HCT116 (cell line): ENCODE measurements around the gene PHOSPHO2. TPM values are rescaled to one million over a fixed set of nuclear protein-coding genes. Genes with fewer than 3 reads are reported as not detected.

Experiments used
- ATAC-seq: fragments of 200-7000 bp; cut with Tn5 transposase; 2 replicates; pipeline ENCODE4 v1.9.1; 2020; ENCODE audit warnings: mild to moderate bottlenecking, moderate library complexity
- BruUV-seq: library from RNA; stranded (reverse); fragments of 400-500 nt; replicated peaks from 2 replicates; lab custom pipeline; 2021; lab: Mats Ljungman, UMichigan
- CTCF ChIA-PET: fragments of 300-600 bp; sonication (Branson Sonifier 250); formaldehyde crosslinking; loops from one replicate; lab custom pipeline; 2021; ENCODE audit warnings: antibody characterized with exemption; lab: Charles Lee
- POLR2A ChIA-PET: fragments of 300-600, 350-600 bp; sonication (Branson Sonifier 250); formaldehyde crosslinking; loops from one replicate; lab custom pipeline; 2021; ENCODE audit warnings: antibody characterized with exemption; lab: Charles Lee
- RAD21 ChIA-PET, 2 experiments: fragments of 300-600 bp; sonication (Branson Sonifier 250); formaldehyde crosslinking; loops; one replicate each; lab custom pipeline; 2023; ENCODE audit warnings: low total read pairs in 2 of 2; ENCODE audit not compliant: uncharacterized antibody in 2 of 2, unreplicated experiment in 2 of 2, low non-redundant PET in 1 of 2; lab: Charles Lee
- DNase-seq: peaks from one replicate; pipeline ENCODE4 v3.0.0-alpha.2; 2010; ENCODE audit warnings: low read depth, low spot score
- H2AFZ ChIP-seq: fragments of 200-600 bp; shearing (Covaris generic), sonication (generic); 2 replicates; pipeline ENCODE4 v1.6.1; 2017; ENCODE audit warnings: low read depth, mixed run types, mixed read lengths, antibody characterized with exemption, low read length; ENCODE audit not compliant: poor library complexity, severe bottlenecking
- H3K27ac ChIP-seq: 2 replicates; pipeline ENCODE4 v1.5.1; 2012; ENCODE audit warnings: low read depth, low read length
- H3K27me3 ChIP-seq: fragments of 200-600 bp; sonication (generic); 2 replicates; pipeline ENCODE4 v1.6.1; 2016; ENCODE audit warnings: mixed run types, low read length, mixed read lengths; ENCODE audit not compliant: insufficient read depth
- H3K36me3 ChIP-seq, 2 experiments: fragments of 200-500 bp in 1 of 2; fragments of 200-600 bp in 1 of 2; sonication (Bioruptor generic) in 1 of 2; sonication (generic) in 1 of 2; 2 replicates each; pipeline versions ENCODE4 v1.5.1 to v1.6.1; 2014 to 2016; ENCODE audit warnings: low read length in 2 of 2, inconsistent platforms in 1 of 2, mixed read lengths in 1 of 2, mixed run types in 1 of 2; ENCODE audit not compliant: insufficient read depth in 2 of 2, control insufficient read depth in 1 of 2
- H3K4me1 ChIP-seq, 2 experiments: fragments of 200-600 bp in 1 of 2; sonication (generic) in 1 of 2; 2 replicates each; pipeline versions ENCODE4 v1.5.1 to v1.6.1; 2012 to 2017; ENCODE audit warnings: low read length in 2 of 2, inconsistent platforms in 1 of 2, mild to moderate bottlenecking in 1 of 2, mixed read lengths in 1 of 2, mixed run types in 1 of 2, moderate library complexity in 1 of 2; ENCODE audit not compliant: insufficient read depth in 2 of 2, control insufficient read depth in 1 of 2
- H3K4me2 ChIP-seq: fragments of 200-600 bp; sonication (generic); 2 replicates; pipeline ENCODE4 v1.6.1; 2017; ENCODE audit warnings: mixed run types, low read length, mixed read lengths
- H3K4me3 ChIP-seq, 2 experiments: fragments of 200-600 bp in 1 of 2; sonication (generic) in 1 of 2; replicated peaks in 1 of 2; 2 replicates each; pipeline ENCODE4 v1.5.1; 2011 to 2016; ENCODE audit warnings: low read length in 2 of 2, control low read depth in 1 of 2, low read depth in 1 of 2, mild to moderate bottlenecking in 1 of 2, mixed read lengths in 1 of 2, mixed run types in 1 of 2
- H3K79me2 ChIP-seq: fragments of 200-600 bp; sonication (generic); 2 replicates; pipeline ENCODE4 v1.6.1; 2017; ENCODE audit warnings: mild to moderate bottlenecking, mixed run types, low read length, moderate library complexity, mixed read lengths; ENCODE audit not compliant: insufficient read depth
- H3K9ac ChIP-seq: fragments of 200-600 bp; sonication (generic); 2 replicates; pipeline ENCODE4 v1.6.1; 2016; ENCODE audit warnings: low read length, mixed read lengths
- H3K9me2 ChIP-seq: fragments of 200-600 bp; sonication (generic), shearing (Covaris generic); 2 replicates; pipeline ENCODE4 v1.6.1; 2017; ENCODE audit warnings: mixed run types, mild to moderate bottlenecking, moderate library complexity; ENCODE audit not compliant: insufficient read depth
- H3K9me3 ChIP-seq, 2 experiments: fragments of 200-500 bp in 1 of 2; fragments of 200-600 bp in 1 of 2; sonication (Bioruptor generic) in 1 of 2; sonication (generic) in 1 of 2; 2 replicates each; pipeline ENCODE4 v1.6.1; 2014 to 2017; ENCODE audit warnings: low read length in 2 of 2, mixed read lengths in 2 of 2, inconsistent platforms in 1 of 2, low read depth in 1 of 2, mild to moderate bottlenecking in 1 of 2, mixed run types in 1 of 2, moderate library complexity in 1 of 2; ENCODE audit not compliant: control insufficient read depth in 1 of 2, insufficient read depth in 1 of 2
- H4K20me1 ChIP-seq: fragments of 200-600 bp; sonication (generic), shearing (Covaris generic); 2 replicates; pipeline ENCODE4 v1.6.1; 2017; ENCODE audit warnings: mixed run types, mild to moderate bottlenecking, moderate library complexity; ENCODE audit not compliant: insufficient read depth
- EZH2 ChIP-seq: fragments of 200-600 bp; sonication (generic); IDR thresholded peaks from 2 replicates; pipeline ENCODE4 v1.6.1; 2017; ENCODE audit warnings: antibody characterized with exemption, mixed run types
- FOSL1 ChIP-seq: IDR thresholded peaks from 2 replicates; pipeline ENCODE4 v1.6.1; 2012; ENCODE audit warnings: low read depth
- POLR2A ChIP-seq: IDR thresholded peaks from 2 replicates; pipeline ENCODE4 v1.7.0; 2011; ENCODE audit warnings: borderline replicate concordance; ENCODE audit not compliant: insufficient read depth, insufficient read length; ENCODE audit errors: extremely low read depth
- POLR2AphosphoS5 ChIP-seq: IDR thresholded peaks from 2 replicates; pipeline ENCODE4 v1.6.1; 2011; ENCODE audit warnings: mild to moderate bottlenecking, low read depth, low read length, moderate library complexity
- SRF ChIP-seq: IDR thresholded peaks from 2 replicates; pipeline ENCODE4 v1.6.1; 2012; ENCODE audit warnings: low read depth
- ZFX ChIP-seq: fragments of 450-650 bp; IDR thresholded peaks from 2 replicates; pipeline ENCODE4 v1.6.1; 2017
- ZNF274 ChIP-seq: fragments of 200-500 bp; sonication (Bioruptor generic); IDR thresholded peaks from 2 replicates; pipeline ENCODE4 v1.6.1; 2014; ENCODE audit warnings: mild to moderate bottlenecking, low read depth, low read length, inconsistent platforms
- intact Hi-C: fragments of 100-400 bp; cut with micrococcal nuclease; formaldehyde crosslinking; loops from 2 replicates; pipeline ENCODE4 v1.10.0; 2022
- total RNA-seq: library from RNA; stranded (reverse); gene quantifications from one replicate; pipeline ENCODE4 v1.2.1, GENCODE V29; 2021; ENCODE audit not compliant: unreplicated experiment
- TF ChIP-seq, protein P1 (sequence below): IDR thresholded peaks from 2 replicates; pipeline ENCODE4 v1.6.1; 2012

Gene PHOSPHO2
- total RNA-seq, 1 experiment from 2014 or later: 2.8 TPM

DNA sequence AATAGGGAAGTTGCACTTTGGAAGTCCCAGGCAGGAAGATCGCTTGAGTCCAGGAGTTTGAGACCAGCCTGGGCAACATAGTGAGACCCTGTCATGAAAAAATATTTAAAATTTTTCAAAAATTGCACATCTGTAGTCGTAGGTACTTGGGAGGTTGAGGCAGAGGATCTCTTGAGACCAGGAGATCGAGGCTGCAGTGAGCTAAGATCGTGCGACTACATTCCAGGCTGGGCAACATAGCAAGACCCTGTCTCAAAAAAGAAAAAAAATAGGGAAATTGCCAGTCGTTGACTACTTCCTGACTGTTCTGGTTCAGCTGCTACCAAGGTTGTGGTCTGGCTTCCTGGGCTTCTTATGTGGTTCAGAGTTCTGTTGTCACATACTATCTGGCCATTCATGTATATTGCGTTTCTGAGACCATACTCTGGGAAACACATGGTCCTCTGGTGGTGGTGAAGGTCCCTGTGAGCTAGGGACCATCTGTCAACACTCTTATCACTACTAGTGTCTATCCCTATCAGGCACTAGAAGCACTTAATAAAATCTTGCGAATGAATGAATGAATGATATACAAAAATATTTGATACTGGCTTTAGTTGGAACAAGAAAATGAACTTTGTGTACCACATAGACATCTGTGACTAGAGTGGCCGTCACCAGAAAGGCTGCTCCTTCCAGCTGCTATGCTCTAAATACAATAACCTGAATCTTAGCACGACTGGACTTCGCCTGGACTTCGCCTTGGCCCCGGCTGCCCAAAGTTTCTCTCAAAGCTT is 38.5 kb downstream of the PHOSPHO2 start:
- H3K27me3 ChIP-seq: no peaks in the 10 kb centered on the region
- DNase-seq: no peak
- TF ChIP-seq EZH2 (no peak), POLR2A (no peak), SRF (no peak), ZNF274 (no peak)
- TF ChIP-seq, protein P1, sequence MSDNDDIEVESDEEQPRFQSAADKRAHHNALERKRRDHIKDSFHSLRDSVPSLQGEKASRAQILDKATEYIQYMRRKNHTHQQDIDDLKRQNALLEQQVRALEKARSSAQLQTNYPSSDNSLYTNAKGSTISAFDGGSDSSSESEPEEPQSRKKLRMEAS: no peak
- ChIA-PET CTCF (no interaction called here), POLR2A (no interaction called here), RAD21 (no interaction called here)
- peak overlapping the region; percentile 92 for H3K4me2 ChIP-seq
- peak overlapping the region; percentile 72 for H3K27ac ChIP-seq
- no peaks in the 10 kb centered on the region for H4K20me1 ChIP-seq
- peaks cover 6 to 30% of the 10 kb centered on the region in 2 experiments; a peak in 3 of 4 replicates for H3K4me1 ChIP-seq
- H3K9me2 ChIP-seq: no peaks in the 10 kb centered on the region
- peaks cover 33% of the 10 kb centered on the region for H3K79me2 ChIP-seq
- H2AFZ ChIP-seq: peak overlapping the region; percentile 52
- peak overlapping the region; percentile 73 for H3K9ac ChIP-seq
- peaks cover 0 to 10% of the 10 kb centered on the region in 2 experiments; a peak in 1 of 4 replicates for H3K36me3 ChIP-seq
- intact Hi-C loops: no loop called here
- peak overlapping the region; percentile 68 to 69 for H3K4me3 ChIP-seq
- no peak for ATAC-seq
- H3K9me3 ChIP-seq: no peaks in the 10 kb centered on the region
- no TSS peak for BruUV-seq

DNA sequence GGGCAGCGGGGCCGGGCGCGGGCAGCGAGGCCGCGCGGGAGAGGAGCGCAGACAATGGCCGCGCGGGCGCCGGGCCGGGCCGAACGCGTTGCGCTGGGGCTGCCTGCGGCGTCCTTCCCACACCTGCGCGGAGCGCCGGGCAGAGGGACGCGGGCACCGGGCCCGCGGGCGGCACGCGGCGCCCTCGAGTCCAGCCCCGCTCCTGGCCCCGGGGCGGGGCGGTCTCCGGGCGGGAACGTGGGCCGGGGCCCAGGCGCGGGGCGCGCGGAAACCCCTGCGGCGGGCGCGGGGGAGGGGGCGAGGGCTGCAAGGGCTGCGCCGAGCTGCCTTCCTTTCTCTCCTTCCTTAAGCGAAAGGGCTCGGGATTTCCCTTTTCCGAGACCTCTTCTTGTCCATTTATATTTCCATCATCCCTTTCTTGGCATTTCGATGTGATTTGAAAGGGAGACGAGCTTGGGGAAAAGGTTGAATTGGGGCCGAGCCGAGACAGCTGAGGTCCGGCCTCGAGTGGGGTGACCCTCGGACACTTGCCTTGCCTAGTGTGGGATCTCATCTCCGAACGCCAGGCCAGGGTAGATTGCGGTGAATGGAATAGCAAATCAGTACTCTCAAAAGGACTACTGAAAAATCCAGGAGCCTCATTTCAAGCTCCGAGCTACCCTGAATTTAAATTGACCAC is 40.0 kb downstream of the PHOSPHO2 start:
- POLR2A ChIA-PET: no interaction called here
- H3K27me3 ChIP-seq: no peaks in the 10 kb centered on the region
- peak overlapping the region; percentile 83 for H3K9ac ChIP-seq

More for the DNA sequence above, 40.0 kb downstream of the PHOSPHO2 start:
- Histone ChIP-seq H3K4me1 (peaks cover 8 to 34% of the 10 kb centered on the region in 2 experiments; a peak in 3 of 4 replicates), H3K9me2 (no peaks in the 10 kb centered on the region), H3K79me2 (peaks cover 44% of the 10 kb centered on the region)
- ATAC-seq: peak; percentile 64
- no TSS peak for BruUV-seq
- ChIA-PET RAD21 (no interaction called here), CTCF (no interaction called here)
- intact Hi-C loops: no loop called here
- TF ChIP-seq SRF: no peak
- no peak for TF ChIP-seq FOSL1
- no peak for TF ChIP-seq POLR2AphosphoS5
- peak; percentile 92 for TF ChIP-seq ZFX
- TF ChIP-seq, all 23 proteins: peak for 1
- no peaks in the 10 kb centered on the region for H4K20me1 ChIP-seq
- H3K27ac ChIP-seq: peak overlapping the region; percentile 72
- H3K4me3 ChIP-seq: peak overlapping the region; percentile 69 to 71
- no peak for DNase-seq
- H2AFZ ChIP-seq: no peak overlapping the region
- H3K36me3 ChIP-seq: peaks cover 0 to 10% of the 10 kb centered on the region in 2 experiments; a peak in 1 of 4 replicates
- H3K4me2 ChIP-seq: peak overlapping the region; percentile 84
- H3K9me3 ChIP-seq: no peaks in the 10 kb centered on the region
